B cell (primary cell): ENCODE results near the gene TMEM38B.
"Not testable (repeated sequence)": the region's sequence is repeated elsewhere in the genome, so short reads cannot be mapped to it uniquely, and the experiment has no call there.

Source experiments
- EZH2 ChIP-seq: IDR thresholded peaks from 2 replicates; pipeline ENCODE4 v1.6.1; 2012; ENCODE audit warnings: borderline replicate concordance, low read depth, mild to moderate bottlenecking, moderate library complexity, low read length; ENCODE audit not compliant: insufficient read depth, poor library complexity, severe bottlenecking
- TF ChIP-seq, protein P1 (sequence below): fragments of 200-600 bp; IDR thresholded peaks from one replicate; pipeline ENCODE4 v1.8.0; 2022; ENCODE audit warnings: antibody characterized with exemption, mild to moderate bottlenecking

DNA sequence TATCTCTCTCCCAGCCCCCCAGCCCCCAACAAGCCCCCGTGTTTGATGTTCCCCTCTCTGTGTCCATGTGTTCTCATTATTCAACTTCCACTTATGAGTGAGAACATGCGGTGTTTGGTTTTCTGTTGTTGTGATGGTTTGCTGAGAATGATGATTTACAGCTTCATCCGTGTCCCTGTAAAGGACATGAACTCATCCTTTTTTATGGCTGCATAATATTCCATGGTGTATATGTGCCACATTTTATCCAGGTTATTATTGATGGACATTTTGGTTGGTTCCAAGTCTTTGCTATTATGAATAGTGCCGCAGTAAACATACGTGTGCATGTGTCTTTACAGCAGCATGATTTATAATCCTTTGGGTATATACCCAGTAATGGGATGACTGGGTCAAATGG lies 33.9 kb downstream of the TMEM38B start:
- TF ChIP-seq, protein P1, sequence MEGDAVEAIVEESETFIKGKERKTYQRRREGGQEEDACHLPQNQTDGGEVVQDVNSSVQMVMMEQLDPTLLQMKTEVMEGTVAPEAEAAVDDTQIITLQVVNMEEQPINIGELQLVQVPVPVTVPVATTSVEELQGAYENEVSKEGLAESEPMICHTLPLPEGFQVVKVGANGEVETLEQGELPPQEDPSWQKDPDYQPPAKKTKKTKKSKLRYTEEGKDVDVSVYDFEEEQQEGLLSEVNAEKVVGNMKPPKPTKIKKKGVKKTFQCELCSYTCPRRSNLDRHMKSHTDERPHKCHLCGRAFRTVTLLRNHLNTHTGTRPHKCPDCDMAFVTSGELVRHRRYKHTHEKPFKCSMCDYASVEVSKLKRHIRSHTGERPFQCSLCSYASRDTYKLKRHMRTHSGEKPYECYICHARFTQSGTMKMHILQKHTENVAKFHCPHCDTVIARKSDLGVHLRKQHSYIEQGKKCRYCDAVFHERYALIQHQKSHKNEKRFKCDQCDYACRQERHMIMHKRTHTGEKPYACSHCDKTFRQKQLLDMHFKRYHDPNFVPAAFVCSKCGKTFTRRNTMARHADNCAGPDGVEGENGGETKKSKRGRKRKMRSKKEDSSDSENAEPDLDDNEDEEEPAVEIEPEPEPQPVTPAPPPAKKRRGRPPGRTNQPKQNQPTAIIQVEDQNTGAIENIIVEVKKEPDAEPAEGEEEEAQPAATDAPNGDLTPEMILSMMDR: not testable (repeated sequence)
- TF ChIP-seq EZH2: not testable (repeated sequence)
